HG02884 (cell line): ENCODE data around the gene ZNF783.
A peak's percentile ranks its signal among the peaks of the same experiment; 100 is the strongest.

Experiments used
- ATAC-seq: cut with Tn5 transposase; IDR thresholded peaks from one replicate; pipeline ENCODE4 v1.9.1; 2021; ENCODE audit warnings: mild to moderate bottlenecking, moderate library complexity; ENCODE audit not compliant: unreplicated experiment

Gene ZNF783

DNA sequence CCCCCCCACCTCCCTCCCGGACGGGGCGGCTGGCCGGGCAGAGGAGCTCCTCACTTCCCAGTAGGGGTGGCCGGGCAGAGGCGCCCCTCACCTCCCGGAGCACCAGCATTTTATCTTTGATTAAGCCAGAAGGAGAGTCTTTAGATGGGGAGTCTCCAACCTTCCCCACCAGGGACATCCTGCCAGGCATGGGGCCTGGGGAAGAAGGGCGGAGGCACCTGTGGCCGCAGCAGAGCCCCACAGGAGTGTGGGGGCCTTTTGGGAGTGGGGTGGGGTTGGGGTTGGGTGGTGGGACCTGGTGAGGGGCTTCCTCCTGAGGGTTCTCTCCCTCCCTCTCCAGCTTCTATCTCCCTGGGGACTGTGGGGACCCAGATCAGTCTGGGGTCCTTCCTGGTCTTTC is 18.2 kb downstream of the ZNF783 start:
- ATAC-seq = no peak

DNA sequence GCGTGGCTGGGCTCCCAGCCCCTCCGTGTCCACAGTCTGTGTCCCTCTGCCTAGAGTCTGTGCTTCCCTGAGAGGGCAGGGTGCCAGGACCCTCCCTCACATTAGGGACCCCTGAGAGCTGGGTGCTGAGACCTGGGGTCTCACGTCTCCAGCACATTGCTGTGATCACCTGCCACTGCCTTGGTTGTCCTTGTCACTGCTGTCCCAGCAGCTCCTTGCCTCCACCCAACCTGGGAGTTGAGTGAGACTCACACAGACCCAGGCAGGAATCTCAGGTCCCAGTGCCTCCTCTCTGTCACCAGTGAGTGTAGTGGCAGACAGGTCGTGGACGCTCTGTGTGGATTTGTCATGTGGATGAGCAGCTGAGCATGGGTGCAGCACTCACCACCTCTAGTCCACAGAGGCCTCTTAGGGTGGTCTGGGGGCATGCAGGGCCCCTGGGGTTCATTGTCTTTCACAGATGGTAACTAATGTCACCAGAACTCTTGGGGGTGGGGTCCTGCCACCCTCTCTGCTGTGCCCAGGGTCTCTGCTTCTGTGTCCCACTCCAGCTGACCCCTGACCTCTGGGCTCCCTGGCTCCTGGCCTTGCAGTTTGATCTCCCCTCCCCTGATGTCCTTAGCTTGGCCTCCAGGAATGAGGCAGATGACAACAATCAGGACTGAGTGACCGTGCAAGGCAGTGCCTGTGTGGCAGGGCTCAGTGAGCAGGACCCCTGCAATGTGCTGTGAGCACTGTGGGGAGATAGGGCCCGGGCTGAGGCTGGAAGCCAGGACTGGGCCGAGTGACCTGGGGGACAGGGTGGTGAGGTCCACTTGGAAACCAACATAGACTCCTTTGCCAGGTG is 18.9 kb downstream of the ZNF783 start:
- no peak for ATAC-seq

DNA sequence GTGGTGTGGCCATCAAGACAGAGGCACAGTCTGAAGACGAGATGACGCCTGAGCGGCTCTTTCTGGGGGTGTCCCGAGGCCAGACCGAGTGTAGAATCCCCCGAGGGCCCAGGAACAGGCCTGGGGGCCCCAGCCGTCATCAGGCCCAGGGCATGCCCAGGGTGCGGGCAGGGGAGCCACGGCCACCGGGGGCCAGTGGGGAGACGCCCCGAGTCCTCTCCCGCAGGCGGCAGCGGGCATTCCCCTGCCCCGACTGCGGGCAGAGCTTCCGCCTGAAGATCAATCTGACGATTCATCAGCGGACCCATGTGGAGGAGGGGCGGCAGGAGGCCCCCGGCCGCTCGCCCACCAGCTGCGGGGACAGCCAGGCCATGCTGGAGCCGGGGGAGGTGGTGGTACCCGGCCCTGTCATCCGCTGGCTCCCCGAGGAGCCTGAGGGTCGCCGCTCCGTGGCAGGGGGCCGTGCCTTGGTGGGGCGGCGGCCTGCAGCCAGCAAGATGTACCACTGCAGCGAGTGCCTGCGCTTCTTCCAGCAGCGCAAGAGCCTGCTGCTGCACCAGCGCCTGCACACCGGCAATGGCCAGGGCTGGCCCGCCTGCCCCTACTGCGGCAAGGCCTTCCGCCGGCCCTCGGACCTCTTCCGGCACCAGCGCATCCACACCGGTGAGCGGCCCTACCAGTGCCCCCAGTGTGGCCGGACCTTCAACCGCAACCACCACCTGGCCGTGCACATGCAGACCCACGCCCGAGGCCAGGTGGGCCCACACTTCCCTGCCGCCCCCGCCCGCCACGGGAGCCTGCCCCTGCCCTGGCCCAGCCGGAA is 19.7 kb downstream of the ZNF783 start:
- no peak for ATAC-seq

DNA sequence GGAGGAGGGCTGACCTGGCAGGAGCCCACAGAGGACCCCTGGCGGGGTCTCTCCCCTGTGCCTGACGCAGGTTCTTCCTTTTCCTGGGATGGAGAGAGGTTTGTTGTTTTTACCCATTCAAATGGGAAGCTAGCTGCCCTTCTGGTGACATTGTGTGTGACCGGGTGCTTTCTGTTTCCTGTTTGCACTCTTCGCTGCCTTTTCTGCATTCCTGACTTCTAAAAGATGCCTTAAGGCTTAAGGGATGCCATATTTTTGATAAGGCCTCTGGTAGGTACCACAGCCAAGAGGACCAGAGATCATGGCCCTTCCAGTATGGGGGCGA is 20.3 kb downstream of the ZNF783 start:
- no peak for ATAC-seq

DNA sequence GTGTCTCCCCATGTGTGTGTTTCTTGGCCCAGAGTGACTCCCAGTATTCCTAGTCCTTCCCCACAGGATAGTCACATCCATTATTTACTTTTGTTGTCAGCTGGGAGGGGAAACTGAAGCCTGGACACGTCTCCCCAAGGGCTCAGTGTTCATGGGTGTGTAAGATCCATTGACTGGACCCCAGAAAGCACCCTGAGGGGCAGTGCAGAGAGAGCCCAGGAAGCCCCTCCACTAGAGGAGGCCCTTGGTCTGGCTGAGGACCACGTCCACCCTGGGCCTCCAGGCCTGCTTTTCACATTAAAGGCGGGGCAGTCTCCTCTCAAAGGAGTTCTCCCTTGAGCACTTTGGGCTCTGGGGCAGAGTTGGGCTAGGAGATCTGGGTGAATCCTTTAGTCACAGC is 21.3 kb downstream of the ZNF783 start:
- no peak for ATAC-seq

DNA sequence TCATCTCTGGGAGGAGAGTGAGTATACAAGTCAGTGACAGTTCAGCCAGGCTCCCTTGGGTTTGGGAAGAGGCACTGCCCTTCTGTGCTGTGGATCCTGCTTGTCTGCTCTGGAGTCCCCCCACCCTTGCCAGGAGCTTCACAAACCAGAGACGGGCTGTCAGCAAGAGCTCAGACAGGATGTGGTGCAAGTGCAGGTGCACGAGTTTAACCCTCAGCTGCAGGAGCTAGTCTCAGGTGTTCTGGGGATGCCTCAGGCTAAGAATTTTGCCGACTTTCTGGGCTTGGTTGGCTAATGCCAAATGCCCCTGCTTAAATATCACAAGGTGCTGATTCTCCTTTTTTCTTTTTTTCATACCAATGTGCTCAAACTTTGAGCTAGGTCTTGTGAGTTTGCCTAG is 22.3 kb downstream of the ZNF783 start:
- ATAC-seq = no peak

DNA sequence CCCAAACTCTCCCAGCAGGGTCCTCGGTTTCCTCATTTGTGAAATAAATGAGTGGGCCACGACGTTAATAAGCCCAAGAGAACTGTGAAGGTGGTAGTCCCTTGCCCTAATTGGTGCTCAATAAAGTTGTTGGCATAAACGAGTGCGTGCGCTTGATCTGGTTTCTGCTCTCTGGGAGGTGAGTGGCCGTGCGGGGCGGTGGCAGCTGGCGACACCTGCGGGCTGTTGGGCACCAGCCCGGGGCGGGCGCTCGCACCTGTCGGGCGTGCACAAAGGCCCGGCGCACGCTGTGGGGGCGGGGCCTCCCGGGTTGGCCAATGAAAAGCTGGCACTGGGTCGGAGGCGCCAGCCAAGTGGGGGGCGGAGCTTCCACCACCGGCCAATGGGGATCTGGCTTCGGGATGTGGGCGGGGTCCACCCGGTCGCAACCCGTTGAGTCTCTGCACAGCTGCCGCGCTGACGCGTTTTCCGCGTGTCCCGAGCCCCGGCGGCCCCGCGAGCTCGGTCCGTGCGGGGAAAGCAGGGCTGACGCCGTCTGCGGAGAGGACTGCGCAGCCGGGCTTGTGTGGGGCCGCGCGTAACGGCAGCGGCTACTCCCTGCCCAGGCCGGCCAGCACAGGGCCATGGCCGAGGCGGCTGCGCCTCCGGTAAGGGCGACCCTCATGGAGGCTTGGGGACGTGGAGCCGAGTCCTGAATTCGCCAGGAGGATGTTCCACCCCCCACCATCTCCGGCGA is 23.0 kb downstream of the ZNF783 start:
- peak; percentile 93 for ATAC-seq

DNA sequence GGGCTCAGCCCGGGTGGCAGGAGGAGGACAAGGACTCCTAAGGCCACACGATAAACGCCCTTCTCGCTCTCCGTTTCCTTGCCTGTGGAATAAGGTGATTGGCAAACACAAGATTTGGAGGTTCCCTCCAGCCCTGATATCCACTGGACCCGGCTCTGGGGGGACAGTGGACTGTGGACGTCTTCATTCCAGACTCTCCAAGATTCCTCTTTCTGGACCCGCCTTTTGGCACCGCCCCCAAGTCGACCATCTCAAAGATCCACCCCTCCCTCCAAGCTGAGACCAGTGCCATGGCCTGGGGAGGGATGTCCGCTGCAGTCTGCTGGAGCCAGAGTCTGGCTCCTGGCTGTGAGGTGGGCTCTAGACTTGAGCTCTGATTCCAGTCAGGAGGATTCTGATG is 23.6 kb downstream of the ZNF783 start:
- ATAC-seq = no peak

DNA sequence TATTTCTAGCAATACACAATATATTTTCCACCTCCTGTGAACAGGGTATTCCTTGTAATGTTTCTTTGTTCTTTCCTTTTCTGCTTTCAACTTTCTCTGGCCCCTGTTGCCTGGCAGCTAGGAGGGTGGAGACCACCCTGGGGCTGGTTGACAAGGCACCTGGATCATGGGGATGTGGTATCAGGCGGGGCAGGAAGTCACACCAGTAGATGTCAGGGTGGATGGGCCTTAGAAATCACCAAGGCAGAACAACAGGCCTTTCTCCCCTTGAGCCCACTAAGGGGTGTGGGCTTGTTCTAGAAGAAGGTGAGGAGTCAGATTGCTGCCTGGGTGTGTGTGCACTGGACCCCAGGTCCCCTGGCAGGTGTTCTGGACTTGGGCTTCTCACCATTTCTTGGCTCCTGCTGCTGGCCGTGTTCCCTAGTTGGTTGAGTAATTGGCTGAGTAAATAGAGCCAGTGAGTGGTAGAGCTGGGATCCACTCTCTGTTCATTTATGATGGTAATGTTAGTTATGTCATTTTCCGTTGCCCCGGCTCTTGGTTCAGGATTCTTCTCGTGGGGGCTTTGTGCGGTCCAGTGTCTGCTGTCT is 24.9 kb downstream of the ZNF783 start:
- ATAC-seq = no peak

DNA sequence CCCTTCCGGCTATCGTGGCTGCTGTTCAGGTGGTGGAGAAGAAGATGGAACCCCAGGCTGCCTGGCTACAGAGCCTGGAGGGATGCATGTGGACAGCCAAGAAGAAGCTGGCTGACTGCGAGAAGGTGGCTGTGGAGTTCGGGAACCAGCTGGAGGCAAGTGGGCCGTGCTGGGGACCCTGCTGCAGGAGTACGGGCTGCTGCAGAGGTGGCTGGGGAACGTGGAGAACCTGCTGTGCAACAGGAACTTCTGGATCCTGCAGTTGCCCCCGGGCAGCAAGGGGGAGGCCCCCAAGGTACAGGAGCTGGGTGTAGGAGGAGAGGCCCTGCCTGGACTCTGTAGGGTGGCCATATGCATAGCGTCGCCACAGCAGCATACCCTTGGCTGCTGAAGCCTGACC is 25.6 kb downstream of the ZNF783 start:
- no peak for ATAC-seq

DNA sequence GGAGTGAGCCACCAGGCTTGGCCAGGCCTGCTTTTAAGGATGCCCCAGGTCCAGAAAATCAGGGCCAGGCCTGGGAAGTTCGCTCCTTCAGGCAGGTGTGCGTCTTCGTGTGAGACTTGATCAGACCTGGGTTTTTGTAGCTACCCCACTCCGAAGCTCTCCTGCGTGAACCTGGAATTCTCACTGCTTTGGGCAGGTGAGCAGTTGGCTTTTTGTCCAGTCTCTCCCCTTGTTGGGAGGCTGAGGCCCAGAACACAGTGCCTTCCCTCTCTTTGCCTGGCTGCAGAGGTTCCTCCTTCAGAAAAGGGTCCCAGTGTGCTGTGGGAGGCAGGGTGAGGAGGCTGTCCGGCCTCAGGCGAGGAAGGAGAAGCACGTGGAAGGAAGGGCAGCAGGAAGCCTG is 27.3 kb downstream of the ZNF783 start:
- no peak for ATAC-seq

DNA sequence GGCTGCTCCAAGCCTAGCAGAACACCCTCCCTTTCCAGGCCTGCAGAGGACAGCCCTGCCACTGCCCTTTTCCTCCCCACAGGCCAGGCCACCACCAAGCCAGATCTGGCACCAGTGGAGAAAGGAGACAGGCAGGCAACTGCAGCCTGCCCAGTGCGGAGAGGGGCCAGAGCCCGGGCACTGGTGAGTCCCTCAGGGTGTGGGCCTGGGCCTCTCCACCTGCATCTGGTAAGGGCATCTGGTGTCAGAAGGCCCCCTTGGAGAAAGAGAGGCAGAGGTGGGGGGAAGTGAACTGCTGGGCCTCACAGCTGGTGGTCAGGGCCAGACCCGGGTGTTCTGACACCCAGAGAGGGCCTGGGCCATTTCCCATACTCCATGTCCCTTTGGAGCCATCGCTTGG is 27.9 kb downstream of the ZNF783 start:
- ATAC-seq = no peak

DNA sequence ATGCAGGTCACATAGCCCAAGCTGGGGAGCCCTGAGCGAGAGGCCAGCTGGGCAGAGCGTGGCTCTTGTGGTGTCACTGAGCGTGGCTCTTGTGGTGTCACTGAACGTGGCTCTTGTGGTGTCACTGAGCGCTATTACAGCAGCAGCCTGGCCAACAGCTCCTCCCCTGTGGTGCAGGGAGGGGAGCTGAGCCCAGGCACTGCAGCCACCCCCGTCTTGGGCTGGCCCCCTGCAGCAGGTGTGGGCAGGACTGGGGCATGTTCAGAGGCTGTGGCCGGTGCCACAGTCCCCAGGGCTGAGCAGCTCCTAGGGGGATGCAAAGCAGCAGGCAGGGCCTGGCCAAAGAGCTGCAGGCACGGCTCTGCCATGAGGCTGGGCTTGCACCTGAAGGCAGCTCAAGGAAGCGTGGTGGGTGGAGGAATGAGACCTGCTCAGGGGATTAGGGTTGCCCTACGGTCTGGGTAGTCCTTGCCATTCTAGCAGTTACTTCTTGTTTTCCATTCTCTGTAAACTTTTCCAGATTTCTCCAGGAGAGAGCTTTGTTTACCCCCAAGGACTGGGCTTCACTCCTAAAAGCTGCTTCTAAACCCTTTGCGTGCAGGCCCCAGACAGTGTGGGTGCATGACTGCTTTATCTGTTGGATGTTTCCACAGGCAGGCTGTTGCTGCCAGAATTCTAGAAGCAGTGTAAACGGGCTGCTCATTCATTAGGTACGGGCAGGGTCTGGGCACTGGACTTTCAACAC is 29.2 kb downstream of the ZNF783 start:
- ATAC-seq = no peak

DNA sequence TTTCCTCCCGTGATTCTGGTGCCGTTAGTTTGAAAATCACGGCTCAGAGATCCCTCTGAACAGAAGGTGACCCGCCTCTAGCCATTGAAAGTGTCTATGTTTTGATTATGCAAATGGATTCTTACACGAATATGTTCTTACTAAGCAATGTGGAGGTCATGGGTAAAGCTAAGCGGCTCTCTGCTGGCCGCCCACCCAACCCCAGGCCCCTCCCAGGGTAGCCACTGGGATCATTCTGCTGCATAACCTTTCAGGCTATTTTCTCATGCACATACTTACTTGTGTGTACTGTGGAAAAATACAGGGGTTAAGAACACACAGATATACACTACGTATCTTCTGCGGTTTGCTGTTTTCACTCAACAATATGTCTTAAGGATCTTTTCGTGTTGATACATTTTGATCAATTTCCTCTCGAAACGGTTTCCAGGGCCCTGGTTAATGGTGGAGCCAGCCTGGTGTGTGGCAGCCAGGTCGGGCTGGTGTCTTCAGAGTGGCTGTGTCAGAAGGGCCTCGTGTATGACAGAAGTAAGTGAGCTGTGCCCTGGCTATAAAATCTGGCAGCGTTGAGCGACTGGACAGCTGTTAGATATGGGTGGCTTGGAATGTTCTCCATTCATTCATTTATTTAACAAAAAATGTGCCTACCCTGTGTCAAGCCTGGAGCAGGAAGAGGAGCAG is 29.9 kb downstream of the ZNF783 start:
- ATAC-seq = no peak

DNA sequence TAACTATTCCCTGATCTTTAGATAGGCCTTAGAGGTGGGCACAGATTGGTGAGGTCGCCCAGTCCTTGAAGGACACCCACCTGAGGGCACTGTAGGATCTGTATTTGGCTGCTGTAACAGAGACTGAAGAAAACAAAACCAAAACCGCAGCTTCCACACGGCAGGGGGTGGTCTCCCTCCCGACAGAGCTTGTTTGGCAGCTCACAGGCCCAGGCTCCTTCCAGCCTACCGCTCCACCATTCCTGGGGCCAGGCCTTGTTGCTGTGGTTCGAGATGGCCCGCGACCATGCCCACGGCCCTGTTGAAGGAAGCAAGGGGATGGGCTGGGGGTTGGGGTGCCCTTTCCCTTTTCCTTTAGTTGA is 30.4 kb downstream of the ZNF783 start:
- no peak for ATAC-seq

DNA sequence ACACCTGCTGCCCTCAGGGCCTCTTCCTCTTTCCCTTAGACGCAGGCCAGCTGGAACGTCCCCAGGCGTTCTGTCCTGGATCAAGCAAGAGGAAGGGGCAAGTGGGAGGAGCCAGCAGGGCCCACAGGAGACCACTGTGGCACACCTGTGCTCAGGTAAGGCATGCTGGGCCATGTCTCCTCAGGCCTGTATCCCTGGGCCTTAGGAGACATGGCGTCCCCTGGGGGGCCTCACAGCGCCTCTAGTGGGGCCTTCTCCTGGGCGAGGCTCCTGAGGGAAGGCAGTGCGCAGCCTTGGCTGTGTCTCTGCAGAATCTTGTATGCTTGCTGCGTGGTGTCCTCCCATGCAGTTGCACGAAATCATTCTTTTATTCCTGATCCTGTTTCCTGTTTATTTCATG is 31.3 kb downstream of the ZNF783 start:
- no peak for ATAC-seq

DNA sequence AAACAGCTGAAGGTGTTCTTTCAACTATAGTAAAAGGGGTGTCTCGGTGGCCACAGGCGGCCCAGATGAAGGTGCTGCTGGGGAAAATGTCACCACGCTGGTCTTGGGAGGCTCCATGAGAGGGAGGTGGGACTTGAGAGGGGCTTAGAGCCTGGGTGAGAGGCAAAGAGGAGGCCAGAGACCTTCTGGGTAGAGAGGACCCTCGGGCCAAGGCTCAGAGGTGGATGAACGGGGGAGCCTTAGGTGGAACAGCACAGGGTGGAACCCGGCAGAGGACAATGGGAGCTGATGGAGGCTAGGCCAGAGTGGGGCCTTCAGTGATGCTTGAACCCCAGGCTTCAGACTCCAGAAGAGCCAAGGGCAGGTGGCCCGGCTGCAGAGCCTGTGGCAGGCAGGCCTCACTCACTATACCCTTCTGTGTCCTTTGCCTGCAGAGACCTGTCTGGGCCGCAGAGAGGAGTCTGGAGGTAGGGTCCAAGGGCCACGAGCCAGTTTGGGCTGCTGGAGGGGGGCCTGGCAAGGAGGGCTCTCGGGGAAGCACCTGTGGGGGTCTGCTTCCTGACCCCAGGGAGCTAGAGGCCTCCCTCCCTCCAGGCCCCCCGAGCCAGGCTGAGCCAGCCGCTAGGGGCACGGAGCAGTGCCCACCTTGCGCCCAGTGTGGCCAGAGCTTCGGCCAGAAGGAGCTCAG is 32.1 kb downstream of the ZNF783 start:
- no peak for ATAC-seq

DNA sequence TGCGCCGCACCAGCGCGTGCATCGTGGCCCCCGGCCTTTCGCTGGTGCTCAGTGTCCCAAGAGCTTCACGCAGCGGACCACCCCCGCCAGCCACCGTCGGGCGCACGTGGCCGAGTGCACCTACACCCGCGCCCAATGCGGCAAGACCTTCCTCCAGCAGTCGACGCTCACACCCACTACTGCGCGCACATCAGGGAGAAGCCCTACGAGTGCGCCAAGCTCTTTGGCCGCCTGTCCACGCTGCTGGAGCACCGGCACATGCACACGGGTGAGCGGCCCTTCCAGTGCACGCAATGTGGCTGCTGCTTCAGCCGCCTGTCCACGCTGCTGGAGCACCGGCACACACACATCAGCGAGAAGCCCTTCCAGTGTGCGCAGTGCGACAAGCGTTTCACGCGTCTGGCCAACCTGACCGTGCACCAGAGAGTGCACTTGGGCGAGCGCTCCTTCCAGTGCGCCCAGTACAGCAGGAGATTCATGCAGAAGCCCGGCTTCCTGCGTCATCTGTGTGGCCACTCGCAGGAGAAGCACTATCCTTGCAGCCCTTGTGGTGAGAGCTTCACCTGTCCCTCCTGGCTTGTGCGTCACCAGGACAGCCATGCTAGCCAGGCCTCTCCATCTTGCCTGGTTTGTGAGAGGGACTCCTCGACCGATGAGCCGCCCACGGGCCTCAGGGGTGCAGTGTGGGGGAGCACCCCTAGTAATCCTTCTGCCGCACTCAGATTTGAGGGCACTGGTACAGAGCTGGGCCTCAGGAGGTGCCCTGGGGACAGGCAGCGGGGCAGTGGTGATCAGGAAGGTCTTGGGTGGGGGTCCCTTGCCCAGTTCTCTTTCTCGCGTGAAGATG is 32.9 kb downstream of the ZNF783 start:
- no peak for ATAC-seq

DNA sequence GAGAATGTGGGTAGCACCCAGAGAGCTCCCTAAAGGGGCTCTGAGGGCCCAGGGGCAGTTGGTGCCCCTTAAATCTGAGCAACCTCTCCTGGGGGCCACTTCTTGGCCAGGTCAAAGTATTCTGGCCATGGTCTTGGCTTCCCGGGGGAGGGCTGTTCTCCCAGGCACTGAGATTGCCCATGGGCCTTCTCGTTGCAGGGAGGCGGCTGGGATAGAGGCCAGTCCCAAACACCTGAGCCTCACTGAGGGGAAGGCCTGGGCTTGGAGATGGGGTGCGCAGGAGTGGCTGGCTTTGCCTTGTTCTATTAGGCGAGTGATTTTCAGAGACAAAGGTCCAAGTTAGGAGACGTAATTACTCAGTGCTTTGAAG is 33.5 kb downstream of the ZNF783 start:
- no peak for ATAC-seq
